ENCODE data around the gene EPS8L2.

Gene EPS8L2

GRCh38 chr11:774873-775592, 69.0 kb downstream of the EPS8L2 start:
- no peak for DNase-seq
- Histone ChIP-seq H3K4me3 (peak overlapping the region in 1 of 2 donors; percentile 89), H3K9me3 (no peaks in the 10 kb centered on the region), H3K4me1 (peaks cover 0 to 49% (median 30%) of the 10 kb centered on the region in 4 donors), H3K36me3 (peaks cover 4 to 49% (median 30%) of the 10 kb centered on the region in 3 donors), H3K27ac (no peak overlapping the region), H3K27me3 (no peaks in the 10 kb centered on the region)
- no peak for TF ChIP-seq CTCF (IDR thresholded peaks at IDR 0.05)
- intact Hi-C loops (cut with DNase I; ENCODE audit: low total_unique reads), result no loop called here

- H3K4me1 ChIP-seq, result peaks cover 0 to 49% (median 30%) of the 10 kb centered on the region in 4 donors
- peaks cover 0 to 42% (median 18%) of the 10 kb centered on the region in 3 donors for H3K36me3 ChIP-seq
- peak overlapping the region in 1 of 2 donors; percentile 90 for H3K27ac ChIP-seq
- H3K4me3 ChIP-seq, result peak overlapping the region; percentile 83 to 89
- no peaks in the 10 kb centered on the region for H3K27me3 ChIP-seq
- TF ChIP-seq CTCF (IDR thresholded peaks at IDR 0.05), result no peak
- no peaks in the 10 kb centered on the region for H3K9me3 ChIP-seq
- intact Hi-C loops (cut with DNase I; ENCODE audit: low total_unique reads), result no loop called here
- no peak for DNase-seq
Observed at GRCh38 chr11:776263-776560, 70.2 kb downstream of the EPS8L2 start.

- H3K9me3 ChIP-seq, result no peaks in the 10 kb centered on the region
- peaks cover 0 to 37% (median 13%) of the 10 kb centered on the region in 3 donors for H3K36me3 ChIP-seq
- H3K4me3 ChIP-seq, result peak overlapping the region; percentile 83 to 89
- intact Hi-C loops (cut with DNase I; ENCODE audit: low total_unique reads), result no loop called here
- H3K27me3 ChIP-seq, result no peaks in the 10 kb centered on the region
- no peak for TF ChIP-seq CTCF (IDR thresholded peaks at IDR 0.05)
- DNase-seq, result peak in 1 of 2 donors; percentile 70
- H3K27ac ChIP-seq, result peak overlapping the region; percentile 84 to 90
- H3K4me1 ChIP-seq, result peaks cover 0 to 49% (median 30%) of the 10 kb centered on the region in 4 donors
Observed at GRCh38 chr11:776561-777287, 70.7 kb downstream of the EPS8L2 start.
